Eye (tissue), 1 donor: ENCODE data around the gene MESP1.
"Not testable (repeated sequence)": the region's sequence is repeated elsewhere in the genome, so short reads cannot be mapped to it uniquely, and the experiment has no call there.

Experiments used
- DNase-seq: peaks from one replicate; pipeline ENCODE4 v3.0.0-alpha.2; 2015

Gene MESP1, protein sequence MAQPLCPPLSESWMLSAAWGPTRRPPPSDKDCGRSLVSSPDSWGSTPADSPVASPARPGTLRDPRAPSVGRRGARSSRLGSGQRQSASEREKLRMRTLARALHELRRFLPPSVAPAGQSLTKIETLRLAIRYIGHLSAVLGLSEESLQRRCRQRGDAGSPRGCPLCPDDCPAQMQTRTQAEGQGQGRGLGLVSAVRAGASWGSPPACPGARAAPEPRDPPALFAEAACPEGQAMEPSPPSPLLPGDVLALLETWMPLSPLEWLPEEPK

DNA sequence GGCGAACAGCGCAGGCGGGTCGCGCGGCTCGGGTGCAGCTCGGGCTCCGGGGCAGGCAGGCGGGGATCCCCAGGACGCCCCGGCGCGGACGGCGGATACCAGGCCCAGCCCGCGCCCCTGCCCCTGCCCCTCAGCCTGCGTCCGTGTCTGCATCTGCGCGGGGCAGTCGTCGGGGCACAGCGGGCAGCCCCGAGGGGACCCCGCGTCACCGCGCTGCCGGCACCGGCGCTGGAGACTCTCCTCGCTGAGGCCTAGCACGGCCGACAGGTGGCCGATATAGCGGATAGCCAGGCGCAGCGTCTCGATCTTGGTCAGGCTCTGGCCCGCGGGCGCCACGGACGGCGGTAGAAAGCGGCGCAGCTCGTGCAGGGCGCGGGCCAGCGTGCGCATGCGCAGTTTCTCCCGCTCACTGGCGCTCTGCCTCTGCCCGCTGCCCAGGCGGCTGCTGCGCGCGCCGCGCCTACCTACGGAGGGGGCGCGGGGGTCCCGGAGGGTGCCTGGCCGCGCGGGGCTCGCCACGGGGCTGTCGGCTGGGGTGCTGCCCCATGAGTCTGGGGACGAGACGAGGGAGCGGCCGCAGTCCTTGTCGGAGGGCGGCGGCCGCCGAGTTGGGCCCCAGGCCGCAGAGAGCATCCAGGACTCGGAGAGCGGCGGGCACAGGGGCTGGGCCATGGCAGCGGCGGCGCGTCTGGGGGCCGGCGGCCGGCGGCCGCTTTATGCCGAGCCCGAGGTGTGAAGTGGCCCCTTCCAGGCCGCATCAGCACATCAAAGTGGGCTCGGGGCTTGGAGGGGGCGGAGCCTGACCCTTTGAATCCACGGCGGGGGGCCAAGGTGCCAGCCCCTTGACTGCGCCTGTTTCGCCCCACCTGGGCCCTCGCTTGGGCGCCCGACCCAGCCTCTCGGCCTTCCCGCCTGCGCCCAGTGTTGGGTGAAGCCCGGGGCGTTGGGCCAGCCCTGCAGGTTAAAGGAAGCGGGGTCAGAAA, at the start of gene MESP1:
Gene MESP1 (minus strand): TSS at position 690 of the 983 bp plus-strand sequence. CDS start 18 bp downstream, at position 672.
- peak; percentile 97 for DNase-seq

DNA sequence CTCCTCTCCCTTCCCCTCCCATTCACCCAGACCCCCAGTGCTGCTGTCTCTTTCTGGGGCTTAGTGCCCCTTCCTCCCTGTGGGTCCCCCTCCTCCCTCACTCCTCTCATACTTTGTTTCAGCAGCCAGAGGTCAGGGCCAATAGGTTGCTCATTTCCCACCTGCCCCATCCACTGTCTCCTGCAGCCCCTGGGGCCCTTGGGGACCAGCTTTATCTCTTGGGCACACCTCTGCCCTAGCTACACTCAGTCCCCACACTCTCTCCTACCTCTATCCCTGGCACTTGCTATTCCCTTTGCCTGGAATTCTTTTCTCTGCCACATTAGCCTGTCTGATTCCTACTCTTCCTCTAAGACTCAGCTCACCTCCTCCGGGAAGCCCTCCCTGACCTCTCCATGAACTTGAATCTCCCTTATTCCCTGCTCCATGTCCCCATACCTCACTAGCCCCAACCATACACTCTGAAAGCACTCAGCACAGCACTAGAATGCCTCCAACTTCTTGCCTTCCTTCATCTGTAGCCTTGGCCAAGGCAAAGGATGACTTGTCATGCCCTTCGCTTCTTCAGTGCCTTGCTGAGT, 49.0 kb upstream of the MESP1 start:
- no peak for DNase-seq

DNA sequence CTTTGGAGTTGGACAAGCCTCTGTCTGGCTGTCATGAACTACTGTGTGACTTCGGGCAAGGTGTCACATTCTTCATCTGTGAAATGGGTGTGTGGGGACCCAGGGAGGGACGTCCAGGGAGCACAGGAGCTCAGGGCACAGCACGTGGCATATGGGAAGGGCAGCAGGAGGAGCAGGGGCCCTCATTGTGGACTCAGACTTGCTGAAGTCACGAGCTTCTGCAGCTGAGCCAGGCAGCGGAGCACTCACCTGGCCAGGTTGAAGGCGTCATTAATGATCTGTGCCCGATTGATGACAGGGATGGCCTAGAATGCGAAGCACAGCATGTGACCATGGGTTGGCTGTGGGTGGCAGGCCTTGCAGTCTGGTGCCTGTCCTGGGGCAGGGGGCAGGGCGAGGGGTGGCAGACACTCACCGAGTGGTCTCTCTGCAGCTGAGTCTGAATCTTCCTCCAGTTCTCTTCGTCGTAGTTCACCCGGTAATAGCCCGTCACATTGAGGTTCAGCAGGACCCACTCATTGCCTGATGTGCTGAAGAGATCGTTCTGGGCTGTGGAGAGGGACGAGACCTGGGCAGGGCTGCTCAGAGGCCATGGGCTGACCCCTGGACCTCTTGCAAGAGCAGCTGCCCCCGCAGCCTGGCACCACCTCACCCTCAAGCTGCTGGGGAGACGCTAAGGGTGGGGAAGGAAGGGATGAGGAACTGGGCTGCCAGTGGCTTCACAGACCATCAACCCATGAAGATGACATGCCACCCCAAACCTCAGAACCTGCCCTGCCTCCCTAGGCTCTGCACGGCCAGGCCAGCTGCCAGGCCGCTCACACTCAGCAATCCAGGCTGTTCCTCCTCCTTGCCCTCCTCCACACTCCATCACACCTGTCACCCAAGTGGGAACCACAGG, 48.2 kb upstream of the MESP1 start:
- no peak for DNase-seq

DNA sequence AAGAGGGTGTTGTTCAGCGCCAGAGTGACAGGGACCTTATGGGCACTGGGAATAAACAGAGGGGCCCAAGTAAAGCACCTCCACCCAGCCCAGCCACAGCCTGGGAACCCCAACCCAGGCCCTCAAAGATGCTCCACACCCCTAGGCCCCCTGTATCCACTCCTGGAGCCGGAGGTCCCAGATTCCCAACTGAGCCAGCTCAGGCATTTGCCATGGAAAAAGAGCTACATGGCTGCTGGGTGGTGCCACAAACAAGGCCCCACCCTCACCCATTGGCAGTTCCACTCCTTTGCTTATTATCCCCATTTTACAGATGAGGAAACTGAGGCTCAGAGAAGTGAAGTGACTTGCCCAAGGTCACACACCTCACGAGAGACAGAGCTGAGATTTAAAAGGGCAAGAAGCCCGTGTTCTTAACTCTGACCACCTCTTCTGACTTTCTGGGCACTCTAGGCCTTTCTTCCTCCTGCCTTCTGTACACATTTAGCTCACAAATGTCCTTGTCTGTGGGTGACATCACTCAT, 46.7 kb upstream of the MESP1 start:
- no peak for DNase-seq

DNA sequence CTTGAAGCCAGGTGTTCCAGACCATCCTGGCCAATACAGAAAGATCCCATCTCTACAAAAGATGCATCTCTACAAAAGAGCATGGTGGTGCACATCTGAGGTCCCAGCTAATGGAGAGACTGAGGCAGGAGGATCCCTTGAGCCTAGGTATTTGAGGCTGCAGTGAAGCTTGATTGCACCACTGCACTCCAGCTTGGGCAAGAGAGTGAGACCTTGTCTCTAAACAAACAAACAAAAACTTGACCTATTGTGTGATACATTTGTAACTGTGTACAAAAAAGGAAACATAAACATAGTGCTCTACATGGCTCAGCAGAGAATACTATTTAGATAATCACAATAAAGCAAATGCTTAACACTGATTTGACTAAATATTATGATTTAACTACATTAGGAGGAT, 44.9 kb upstream of the MESP1 start:
- no peak for DNase-seq

DNA sequence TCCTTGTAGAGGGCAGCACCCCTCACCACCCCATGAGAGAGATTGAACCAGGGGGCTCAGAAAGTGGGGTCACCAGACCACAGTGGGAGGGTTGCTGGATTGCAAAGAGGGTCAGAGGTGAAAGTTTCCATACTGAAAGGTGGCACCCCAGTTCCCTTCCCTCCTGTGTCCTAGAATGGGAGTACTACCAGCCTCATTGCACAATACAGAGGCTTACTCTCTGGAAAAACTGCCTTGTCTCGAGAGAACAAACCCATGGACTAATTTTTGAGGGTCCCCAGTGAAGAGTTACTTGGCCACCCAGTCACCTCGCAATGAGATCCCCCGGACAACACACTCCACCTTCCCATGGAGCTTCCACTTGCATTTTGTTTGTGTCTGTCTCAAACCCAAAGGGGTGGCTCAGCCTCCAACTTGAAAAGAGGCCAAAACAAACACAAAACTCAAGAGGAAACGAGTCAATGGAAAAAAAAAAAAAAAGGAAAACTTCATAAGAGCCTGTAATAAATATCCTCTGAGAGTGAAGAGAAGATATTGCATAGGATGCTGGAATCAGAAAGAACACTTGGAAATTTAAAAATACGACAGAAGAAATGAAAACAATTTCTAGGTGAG, 43.7 kb upstream of the MESP1 start:
- DNase-seq = no peak

DNA sequence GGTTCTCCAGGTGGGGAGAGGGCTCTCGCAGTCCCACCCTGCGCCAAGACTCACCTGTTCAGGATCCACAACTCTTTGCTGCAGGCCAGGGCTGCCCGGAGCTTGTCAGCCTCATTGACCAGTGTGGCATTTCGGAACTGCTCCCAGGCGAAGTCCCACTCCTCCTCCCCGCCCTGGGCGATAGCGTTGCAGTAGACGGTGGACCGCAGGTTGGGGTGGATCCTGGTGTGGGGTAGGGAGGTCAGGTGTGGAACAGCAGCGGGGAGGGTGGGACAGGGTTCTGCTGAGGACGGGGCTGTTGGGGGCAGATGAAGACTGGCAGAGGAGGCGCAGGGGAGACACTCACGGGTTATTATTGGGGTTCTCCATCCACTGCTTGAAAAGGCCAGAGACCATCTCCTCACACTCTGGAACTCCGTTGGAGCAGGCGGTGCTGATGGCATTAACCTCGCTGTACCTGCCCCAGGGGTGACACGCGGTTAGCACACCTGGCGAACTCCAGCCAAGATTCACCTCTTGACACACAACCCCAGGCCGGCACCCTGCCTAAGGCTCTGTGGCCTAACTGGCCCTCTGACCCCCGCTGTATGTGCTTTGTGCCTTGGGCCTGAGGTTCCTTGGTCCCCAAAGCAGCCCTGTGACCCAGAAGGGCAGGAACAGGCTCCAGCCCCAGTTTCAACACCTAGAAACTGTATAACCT, 41.2 kb upstream of the MESP1 start:
- DNase-seq = no peak

DNA sequence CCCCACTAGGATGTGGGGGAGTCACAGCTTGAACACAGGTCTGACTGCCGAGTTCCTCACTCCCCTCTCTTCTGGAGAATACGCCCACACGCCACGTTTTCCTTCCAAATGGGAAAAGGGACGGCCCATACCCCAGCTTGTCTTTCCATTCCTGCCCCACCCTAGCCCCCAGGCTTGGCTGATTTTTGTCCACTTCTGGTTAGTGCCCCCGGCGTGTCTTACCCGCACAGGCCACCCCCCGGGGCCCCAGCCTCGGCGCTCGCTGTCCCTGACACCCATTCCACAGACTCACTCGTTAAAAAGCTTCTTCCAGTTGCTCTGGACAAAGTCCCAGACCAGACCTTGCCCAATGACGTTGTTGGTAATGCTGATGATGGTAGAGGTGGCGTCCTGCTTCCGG, 39.6 kb upstream of the MESP1 start:
- DNase-seq = no peak

DNA sequence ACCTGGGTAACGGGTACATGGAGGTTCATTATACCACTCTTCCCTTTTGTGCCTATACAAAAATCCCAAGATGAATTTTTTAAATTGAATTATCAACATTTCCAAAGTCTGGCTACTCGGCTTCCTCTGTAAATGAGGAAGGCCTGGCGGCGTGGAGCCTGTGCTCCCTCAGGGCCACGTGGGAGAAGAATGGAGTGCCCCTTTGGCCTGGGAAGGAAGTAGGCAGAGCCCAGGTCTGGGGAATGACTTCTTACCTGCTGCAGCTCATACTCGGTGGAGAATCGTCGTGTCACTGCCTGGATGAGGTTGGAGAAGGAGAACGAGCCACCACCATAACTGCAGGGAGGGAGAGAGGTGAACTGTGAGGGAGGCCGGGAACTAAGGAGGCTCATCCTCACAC, 39.2 kb upstream of the MESP1 start:
- DNase-seq = no peak

DNA sequence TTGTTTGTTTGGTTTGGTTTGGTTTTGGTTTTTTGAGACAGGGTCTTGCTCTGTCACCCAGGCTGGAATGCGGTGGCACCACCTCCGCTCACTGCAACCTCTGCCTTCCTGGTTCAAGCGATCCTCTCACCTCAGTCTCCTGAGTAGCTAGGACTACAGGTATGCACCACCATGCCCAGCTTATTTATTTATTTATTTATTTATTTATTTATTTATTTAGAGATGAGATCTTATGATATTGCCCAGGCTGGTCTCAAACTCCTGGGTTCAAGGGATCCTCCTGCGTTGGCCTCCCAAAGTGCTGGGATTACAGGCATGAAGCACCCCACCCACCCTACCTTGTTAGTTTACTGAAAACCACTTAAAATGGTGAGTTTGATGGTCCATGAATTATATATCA, 37.5 kb upstream of the MESP1 start:
- not testable (repeated sequence) for DNase-seq

DNA sequence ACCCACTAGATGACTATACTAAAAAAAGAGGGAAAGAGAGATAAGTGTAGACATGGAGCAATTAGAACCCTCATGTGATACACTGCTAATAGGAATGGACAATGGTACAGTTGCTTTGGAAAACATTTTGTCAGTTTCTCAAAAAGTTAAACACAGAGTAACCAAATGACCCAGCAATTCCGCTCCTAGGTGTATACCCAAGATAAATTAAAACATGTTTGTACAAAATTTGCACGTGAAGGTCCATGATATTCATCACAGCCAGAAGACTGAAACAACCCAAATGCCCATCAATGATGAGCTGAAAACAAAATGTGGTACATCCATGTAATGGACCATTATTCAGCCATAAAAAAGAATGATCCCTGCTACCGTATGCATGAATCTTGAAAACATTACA, 36.9 kb upstream of the MESP1 start:
- DNase-seq = no peak

DNA sequence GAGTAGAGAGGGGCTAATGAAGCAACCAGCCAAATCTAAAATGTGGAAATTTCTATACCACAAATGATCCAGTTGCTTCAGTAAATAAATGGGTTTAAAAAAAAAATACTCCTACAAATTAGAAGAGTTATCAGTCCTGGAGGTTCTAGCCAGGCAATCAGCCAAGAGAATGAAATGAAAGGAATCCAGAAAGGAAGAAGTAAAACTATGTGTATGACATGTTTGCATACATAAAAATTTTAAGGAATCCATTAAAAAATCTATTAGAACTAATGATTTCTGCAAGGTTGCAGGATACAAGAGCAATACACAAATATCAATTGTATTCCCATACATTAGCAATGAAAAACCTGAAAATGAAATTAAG, 34.7 kb upstream of the MESP1 start:
- no peak for DNase-seq

DNA sequence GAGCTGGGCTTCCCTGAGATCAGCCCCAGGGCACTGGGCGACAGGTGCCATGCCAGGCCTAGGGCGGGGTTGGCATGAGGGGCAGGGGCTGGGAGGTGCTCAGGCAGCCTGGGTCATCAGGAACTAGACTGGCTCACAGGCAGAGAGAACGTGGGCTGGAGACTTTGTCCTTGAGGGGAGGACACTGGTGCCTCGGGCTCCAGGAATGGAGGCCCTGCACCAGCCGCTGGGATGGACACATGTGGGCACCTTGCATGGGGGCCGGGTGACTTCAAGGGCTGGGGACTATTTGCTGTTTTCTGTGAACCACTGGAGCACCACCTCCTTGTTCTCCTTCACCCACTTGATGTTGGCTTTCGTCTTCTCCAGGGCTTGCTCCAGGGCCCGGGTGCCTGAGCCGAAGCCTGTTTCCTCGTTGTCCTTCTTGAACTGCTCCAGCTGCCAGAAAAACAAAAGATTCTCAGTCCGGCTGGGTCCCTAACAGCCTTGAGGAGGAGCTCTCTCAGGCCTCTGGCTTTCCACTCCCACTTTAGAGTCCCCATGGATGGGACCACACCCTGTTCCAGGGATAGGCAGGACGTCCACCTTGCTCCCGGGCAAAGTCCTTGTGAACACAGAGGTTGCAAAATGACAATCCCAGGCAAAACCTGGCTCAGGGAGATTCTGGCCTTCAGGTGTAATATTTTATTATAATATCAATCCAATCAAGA, 34.2 kb upstream of the MESP1 start:
- DNase-seq = no peak

DNA sequence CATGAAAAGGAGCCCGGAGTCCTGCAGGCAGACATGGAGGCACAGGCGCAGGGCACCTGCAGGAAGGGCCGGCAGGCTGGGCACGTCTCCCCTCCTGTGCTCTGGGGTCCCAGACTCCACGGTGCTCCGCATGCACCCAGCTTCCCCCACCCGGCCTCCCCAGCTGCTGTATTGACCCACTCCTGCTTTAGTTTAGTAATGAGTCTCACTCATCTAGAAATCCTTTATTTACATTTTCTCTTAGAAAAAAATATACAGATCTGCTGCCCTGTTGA, 33.6 kb upstream of the MESP1 start:
- DNase-seq = no peak

DNA sequence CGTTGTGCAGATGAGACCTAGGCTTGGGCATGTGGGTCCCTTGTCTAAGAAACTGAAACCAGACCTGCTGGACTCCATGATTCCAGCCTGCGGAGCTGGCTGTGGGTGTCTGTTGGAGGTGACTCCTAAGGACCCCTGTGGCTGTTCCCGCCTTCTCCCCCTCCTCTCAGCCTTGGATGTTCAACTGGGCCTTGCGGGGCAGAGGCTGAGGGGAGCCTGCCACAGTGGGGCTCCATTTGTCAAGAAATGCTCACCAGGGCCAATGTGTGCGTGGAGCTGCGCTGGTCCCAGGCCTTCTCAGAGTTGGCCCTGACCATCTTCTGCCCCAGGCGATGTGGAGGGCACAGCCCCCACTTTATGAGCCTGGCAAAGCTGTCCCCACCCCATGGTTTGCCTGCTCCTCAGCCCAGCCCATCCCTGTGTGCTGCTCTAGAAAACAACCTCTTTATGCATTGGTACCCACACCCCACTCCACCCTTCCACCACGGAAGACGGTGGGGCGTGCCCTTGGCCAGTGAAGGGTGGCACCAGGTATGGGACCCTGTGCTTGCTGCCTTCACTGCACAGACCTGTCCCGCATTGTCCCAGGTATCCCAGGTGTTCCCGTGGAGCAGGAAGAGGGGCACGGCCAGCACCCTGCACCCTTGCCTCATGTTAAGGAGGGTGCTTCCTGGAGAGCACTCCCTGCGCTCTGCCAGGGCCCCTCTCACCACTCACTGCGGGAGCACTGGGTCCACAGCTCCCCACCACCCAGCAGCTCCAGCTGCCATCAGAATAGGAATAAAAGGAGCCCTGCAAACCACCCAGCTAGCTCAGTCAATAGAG, 33.0 kb upstream of the MESP1 start:
- DNase-seq = no peak

DNA sequence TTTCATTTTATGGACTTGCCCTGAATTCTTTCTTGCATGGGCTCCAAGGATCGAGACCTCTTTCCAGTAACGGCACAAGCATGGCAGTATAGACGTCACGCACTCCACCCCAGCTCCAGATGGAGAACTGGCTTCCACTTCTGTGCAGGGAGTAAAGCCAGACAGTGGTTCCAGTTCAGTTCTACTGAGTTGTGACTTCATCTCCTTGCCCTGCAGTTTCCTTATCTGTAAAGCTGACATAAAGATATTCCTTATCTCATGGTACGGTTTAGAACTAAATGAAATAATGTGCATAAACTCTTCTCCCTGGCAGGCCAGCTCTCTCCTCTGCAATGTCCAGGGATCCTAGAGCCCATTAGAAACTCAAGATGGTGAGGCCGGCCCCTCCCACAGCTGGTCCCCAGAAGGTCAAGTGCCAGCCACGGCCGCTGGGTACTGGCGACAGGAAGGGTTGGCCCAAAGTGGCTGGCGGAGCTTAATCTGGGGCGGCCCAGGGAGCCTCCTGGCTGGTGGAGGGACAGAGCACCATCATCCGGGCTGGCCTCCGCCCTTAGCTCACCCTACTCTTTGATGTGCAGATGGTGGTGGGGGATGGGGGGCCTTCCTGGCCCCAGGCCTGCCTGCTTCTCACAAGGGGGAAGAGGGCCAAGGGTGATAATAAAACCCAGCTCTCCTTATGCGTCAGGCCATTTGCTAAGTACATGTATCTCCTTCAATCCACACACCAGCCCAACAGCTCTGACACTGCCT, 32.2 kb upstream of the MESP1 start:
- no peak for DNase-seq

DNA sequence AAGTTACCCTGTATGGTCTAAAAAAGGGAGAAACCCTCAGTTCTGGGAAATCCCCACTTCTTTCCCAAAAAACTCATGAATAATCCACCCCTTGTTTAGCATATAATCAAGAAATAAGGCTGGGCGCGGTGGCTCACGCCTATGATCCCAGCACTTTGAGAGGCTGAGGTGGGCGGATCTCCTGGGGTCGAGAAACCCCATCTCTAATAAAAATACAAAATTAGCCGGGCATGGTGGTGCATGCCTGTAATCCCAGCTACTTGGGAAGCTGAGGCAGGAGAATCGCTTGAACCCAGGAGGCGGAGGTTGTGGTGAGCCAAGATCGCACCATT, 31.5 kb upstream of the MESP1 start:
- not testable (repeated sequence) for DNase-seq

DNA sequence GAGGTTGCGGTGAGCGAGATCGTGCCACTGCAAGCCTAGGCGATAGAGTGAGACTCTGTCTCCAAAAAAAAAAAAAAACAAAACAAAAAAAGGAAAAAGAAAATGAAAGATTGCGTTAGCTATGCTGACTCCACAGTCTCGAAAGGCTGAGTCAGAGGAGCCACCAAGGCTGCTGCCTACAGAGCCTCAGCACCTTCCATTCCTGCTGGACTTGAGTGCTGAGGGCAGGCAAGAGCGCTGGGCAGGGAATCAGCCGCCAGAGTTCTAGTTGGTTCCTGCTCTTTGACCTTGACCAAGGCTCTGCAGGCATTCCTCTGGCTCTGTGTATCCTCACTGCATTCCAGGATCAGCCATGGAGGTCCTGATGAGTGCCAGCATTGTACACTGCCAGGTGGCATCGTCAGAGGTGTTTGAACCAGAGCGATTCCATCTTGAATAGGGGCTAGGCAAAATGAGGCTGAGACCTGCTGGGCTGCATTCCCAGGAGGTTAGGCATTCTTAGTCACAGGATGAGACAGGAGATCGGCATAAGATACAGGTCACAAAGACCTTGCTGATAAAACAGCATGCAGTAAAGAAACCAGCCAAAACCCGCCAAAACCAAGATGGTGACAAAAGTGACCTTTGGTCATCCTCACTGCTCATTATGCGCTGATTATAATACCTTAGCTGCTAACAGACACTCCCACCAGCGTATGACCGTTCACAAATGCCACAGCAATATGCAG, 31.0 kb upstream of the MESP1 start:
- DNase-seq = no peak

DNA sequence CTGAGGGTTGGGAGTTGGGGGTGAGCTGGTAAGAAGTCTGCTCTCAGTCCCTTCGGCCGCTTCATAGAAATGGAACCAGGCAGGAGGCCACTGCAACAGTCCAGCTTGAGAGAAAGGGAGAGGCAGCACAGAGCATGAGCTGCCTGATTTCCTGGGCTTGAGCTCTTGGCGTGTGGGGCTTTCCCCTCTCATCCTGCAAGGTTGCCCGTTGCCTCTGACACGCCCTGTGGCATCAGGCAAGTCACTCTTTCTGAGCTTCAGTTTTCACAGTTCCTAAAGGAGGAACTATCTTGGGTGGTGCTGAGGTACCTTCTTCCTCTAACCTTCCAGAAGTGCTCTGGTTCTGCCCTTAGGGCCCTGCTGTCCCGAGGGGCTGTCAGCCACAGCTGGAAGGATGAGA, 30.0 kb upstream of the MESP1 start:
- DNase-seq = no peak
